Measurements from ENCODE around the gene CAPRIN2.

CAPRIN2 gene

GRCh38 chr12:30754750-30755394, at the start of gene CAPRIN2:
CAPRIN2 (minus strand) TSS chr12:30754951; CDS start chr12:30753520, 1,431 bp downstream.
- DNase-seq (ENCODE audit: low spot score) = peak; percentile 91

GRCh38 chr12:30797689-30798088, 42.9 kb upstream of the CAPRIN2 start:
- no peak for DNase-seq (ENCODE audit: low spot score)

GRCh38 chr12:30796891-30797371, 42.2 kb upstream of the CAPRIN2 start:
- peak; percentile 38 for DNase-seq (ENCODE audit: low spot score)

GRCh38 chr12:30796313-30796780, 41.6 kb upstream of the CAPRIN2 start:
- DNase-seq (ENCODE audit: low spot score) = peak; percentile 36

GRCh38 chr12:30795410-30796312, 40.9 kb upstream of the CAPRIN2 start:
- peak; percentile 53 for DNase-seq (ENCODE audit: low spot score)

- DNase-seq (ENCODE audit: low spot score) = peak; percentile 86
These were observed 40.0 kb upstream of the CAPRIN2 start for GRCh38 chr12:30794591-30795409.

- no peak for DNase-seq (ENCODE audit: low spot score)
These were observed 39.3 kb upstream of the CAPRIN2 start for GRCh38 chr12:30794020-30794419.

- no peak for DNase-seq (ENCODE audit: low spot score)
These were observed 38.1 kb upstream of the CAPRIN2 start for GRCh38 chr12:30792648-30793499.

GRCh38 chr12:30792085-30792484, 37.3 kb upstream of the CAPRIN2 start:
- DNase-seq (ENCODE audit: low spot score) = no peak

- DNase-seq (ENCODE audit: low spot score) = no peak
These were observed 34.0 kb upstream of the CAPRIN2 start for GRCh38 chr12:30788754-30789153.

GRCh38 chr12:30785630-30786029, 30.9 kb upstream of the CAPRIN2 start:
- no peak for DNase-seq (ENCODE audit: low spot score)

- DNase-seq (ENCODE audit: low spot score) = no peak
These were observed 29.8 kb upstream of the CAPRIN2 start for GRCh38 chr12:30784508-30784907.

GRCh38 chr12:30783946-30784345, 29.2 kb upstream of the CAPRIN2 start:
- no peak for DNase-seq (ENCODE audit: low spot score)

- no peak for DNase-seq (ENCODE audit: low spot score)
These were observed 27.8 kb upstream of the CAPRIN2 start for GRCh38 chr12:30782316-30783173.

- DNase-seq (ENCODE audit: low spot score) = no peak
These were observed 24.8 kb upstream of the CAPRIN2 start for GRCh38 chr12:30779578-30779977.

- DNase-seq (ENCODE audit: low spot score) = no peak
These were observed 24.4 kb upstream of the CAPRIN2 start for GRCh38 chr12:30779178-30779577.

- no peak for DNase-seq (ENCODE audit: low spot score)
These were observed 19.8 kb upstream of the CAPRIN2 start for GRCh38 chr12:30774599-30774998.

- DNase-seq (ENCODE audit: low spot score) = no peak
These were observed 15.1 kb upstream of the CAPRIN2 start for GRCh38 chr12:30769802-30770201.

- peak; percentile 62 for DNase-seq (ENCODE audit: low spot score)
These were observed 9.5 kb upstream of the CAPRIN2 start for GRCh38 chr12:30764251-30764650.

GRCh38 chr12:30763053-30763452, 8.3 kb upstream of the CAPRIN2 start:
- no peak for DNase-seq (ENCODE audit: low spot score)

Data from cerebellar cortex (tissue), 1 donor.